Mesodermal cell (in vitro differentiated cells): Measurements from ENCODE around the gene RHOU.
"Not testable (repeated sequence)": the region's sequence is repeated elsewhere in the genome, so short reads cannot be mapped to it uniquely, and the experiment has no call there.

Source experiments
- H3K27ac ChIP-seq: 2 replicates; pipeline ENCODE4 v1.7.0; 2013; ENCODE audit warnings: mild to moderate bottlenecking, low read depth, low read length, moderate library complexity; ENCODE audit not compliant: severe bottlenecking
- H3K36me3 ChIP-seq: 2 replicates; pipeline ENCODE4 v1.7.1; 2013; ENCODE audit warnings: mild to moderate bottlenecking, low read length, moderate library complexity; ENCODE audit not compliant: control insufficient read depth, insufficient read depth
- H3K4me1 ChIP-seq: one replicate; pipeline ENCODE4 v1.7.1; 2013; ENCODE audit warnings: mild to moderate bottlenecking, low read length; ENCODE audit not compliant: insufficient read depth, control insufficient read depth, poor library complexity, severe bottlenecking
- H3K4me3 ChIP-seq: 2 replicates; pipeline ENCODE4 v1.7.0; 2013; ENCODE audit warnings: low read length, control low read depth, mild to moderate bottlenecking; ENCODE audit not compliant: insufficient read depth, poor library complexity, severe bottlenecking; ENCODE audit errors: extremely low read depth
- H3K9me3 ChIP-seq: 2 replicates; pipeline ENCODE4 v1.7.1; 2013; ENCODE audit warnings: mild to moderate bottlenecking, low read length, moderate library complexity; ENCODE audit not compliant: control insufficient read depth
- WGBS, 2 experiments: methylation state at CpG; one replicate each; pipeline ENCODE4 v1.1.5; 2013; ENCODE audit warnings: missing lambda C conversion rate in 2 of 2; ENCODE audit not compliant: insufficient coverage in 2 of 2; 5-methylcytosine and 5-hydroxymethylcytosine counted together

The RHOU gene

DNA sequence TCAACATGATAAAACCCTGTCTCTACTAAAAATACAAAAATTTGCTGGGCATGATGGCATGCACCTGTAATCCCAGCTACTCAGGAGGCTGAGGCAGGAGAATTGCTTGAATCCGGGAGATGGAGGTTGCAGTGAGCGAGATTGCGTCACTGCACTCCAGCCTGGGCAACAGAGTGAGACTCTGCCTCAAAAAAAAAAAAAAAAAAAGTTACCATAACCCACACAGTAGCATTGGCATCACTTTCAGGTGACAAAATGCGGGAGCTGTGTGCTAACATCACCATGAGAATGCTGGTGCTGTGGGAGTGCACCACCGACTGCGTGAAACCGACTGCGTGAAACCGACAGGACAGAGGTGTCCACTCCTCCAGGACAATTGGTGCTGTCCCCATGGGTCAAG is 40.7 kb downstream of the RHOU start:
- H3K4me1 ChIP-seq, H3K27ac ChIP-seq, H3K36me3 ChIP-seq, H3K9me3 ChIP-seq, H3K4me3 ChIP-seq: not testable (repeated sequence)
- 79% methylated on average over 7 of the region's 9 CpGs for WGBS, 2 experiments

DNA sequence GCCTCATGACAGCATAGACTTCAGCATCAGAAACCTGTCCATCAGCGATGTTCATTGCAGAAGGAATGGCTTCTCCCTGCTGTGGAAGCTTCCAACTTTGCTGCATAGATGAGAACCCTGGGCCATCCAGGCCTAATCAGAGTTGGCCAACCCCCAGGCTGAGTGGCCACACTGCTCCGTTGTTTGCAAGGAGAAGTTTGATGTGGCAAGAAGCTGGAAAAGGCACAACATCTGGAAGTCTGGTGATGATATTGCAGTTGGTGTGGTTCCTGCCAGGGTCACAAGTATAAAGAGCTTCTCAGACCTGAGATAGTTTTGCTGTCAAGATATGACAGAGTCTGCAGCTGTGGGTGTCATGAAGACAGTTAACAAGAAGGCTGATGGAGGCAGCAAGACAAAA is 41.2 kb downstream of the RHOU start:
- H3K36me3 ChIP-seq, result no peaks in the 10 kb centered on the region
- no peak overlapping the region for H3K27ac ChIP-seq
- H3K9me3 ChIP-seq, result no peaks in the 10 kb centered on the region
- peaks cover 2% of the 10 kb centered on the region for H3K4me1 ChIP-seq
- H3K4me3 ChIP-seq, result no peak overlapping the region
- 97 to 100% methylated on average over 1 to 2 of the region's 2 CpGs for WGBS, 2 experiments

DNA sequence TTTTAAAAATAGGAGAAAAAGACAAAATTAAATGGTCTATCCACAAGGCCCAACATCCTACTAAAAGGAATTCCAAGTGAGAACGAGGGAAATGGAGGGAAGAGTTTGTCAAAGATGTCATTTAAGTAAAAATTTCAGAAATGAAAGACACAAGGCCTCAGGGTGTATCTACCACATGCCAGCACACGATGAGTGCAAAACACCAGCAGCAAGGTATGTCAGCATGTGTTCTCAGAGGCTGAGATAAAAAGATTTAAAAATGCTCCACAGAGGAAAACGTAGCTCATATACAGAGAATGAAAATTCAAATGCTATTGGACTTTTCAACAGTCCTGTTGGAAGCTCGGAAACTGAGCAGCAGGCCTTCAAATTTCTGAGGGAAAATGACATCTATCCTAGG is 42.0 kb downstream of the RHOU start:
- 78 to 96% methylated on average over 4 of the region's 4 CpGs for WGBS, 2 experiments
- Histone ChIP-seq H3K4me3 (no peak overlapping the region), H3K36me3 (no peaks in the 10 kb centered on the region), H3K9me3 (no peaks in the 10 kb centered on the region), H3K27ac (no peak overlapping the region), H3K4me1 (peaks cover 3% of the 10 kb centered on the region)

DNA sequence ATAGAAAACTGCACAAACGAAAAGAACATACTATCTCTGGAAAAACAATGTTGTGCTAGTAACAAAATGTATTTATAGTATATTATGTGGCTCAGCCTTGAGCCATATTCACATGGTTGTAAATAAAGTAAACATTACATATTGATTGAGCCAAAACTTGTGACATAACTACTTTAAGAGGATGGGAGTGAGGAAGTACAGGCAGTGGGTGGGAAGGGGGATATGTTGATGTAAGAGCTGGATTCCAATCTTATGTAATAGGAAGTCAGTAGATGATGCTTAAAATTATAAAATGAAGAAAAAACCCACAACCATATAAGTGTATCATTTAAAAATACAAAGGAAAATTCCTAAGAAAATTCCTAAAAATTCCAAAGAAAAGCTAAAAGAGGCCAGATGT is 42.7 kb downstream of the RHOU start:
- Histone ChIP-seq H3K36me3 (no peaks in the 10 kb centered on the region), H3K4me3 (no peak overlapping the region)
- 100% methylated on average over 1 of the region's 1 CpG; no CpG with 5 or more reads in 1 of the 2 experiments for WGBS, 2 experiments

DNA sequence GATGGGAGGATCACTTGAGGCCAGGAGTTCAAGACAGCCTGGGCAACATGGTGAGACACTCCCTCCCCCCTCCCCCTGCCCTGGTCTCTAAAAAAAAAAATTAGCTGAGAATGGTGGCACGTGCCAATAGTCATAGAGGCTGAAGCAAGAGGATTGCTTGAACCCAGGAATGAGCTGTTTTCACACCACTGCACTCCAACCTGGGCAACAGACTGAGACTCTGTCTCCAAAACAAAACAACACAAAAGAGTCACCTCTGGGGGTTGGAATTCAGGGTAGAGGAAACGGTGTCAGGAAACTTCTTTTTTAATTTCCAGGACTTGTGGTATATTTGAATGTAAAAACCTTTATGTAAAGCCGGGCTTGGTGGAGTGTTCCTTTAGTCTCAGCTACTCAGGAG is 43.2 kb downstream of the RHOU start:
- Histone ChIP-seq H3K27ac (no peak overlapping the region), H3K36me3 (no peaks in the 10 kb centered on the region), H3K4me1 (peaks cover 7% of the 10 kb centered on the region), H3K9me3 (no peaks in the 10 kb centered on the region), H3K4me3 (no peak overlapping the region)
- WGBS, 2 experiments, result 92 to 100% methylated on average over 1 to 2 of the region's 3 CpGs

More for the DNA sequence above, 42.7 kb downstream of the RHOU start:
- H3K27ac ChIP-seq, result no peak overlapping the region
- H3K4me1 ChIP-seq, result peaks cover 5% of the 10 kb centered on the region
- H3K9me3 ChIP-seq, result no peaks in the 10 kb centered on the region

DNA sequence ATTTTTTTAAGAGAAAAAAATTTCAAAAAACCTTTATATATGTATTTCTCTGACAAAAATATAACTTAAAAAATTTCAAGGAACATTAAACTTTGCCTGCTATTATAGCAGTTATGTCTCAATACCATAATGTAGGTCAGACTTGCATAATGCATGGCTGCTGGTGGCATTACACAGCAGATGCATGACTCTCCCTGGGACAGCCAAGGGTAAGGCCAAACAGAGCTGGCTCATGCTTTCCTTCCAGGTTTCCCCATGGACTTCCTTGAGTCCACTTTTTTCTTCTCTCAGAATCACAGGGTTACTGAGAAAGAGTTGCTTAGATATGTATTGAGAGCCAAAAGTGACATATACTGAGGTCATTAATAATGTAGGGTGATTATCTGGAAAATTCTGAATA is 43.7 kb downstream of the RHOU start:
- Histone ChIP-seq H3K9me3 (no peaks in the 10 kb centered on the region), H3K36me3 (no peaks in the 10 kb centered on the region), H3K4me1 (peaks cover 7% of the 10 kb centered on the region), H3K4me3 (no peak overlapping the region), H3K27ac (no peak overlapping the region)

DNA sequence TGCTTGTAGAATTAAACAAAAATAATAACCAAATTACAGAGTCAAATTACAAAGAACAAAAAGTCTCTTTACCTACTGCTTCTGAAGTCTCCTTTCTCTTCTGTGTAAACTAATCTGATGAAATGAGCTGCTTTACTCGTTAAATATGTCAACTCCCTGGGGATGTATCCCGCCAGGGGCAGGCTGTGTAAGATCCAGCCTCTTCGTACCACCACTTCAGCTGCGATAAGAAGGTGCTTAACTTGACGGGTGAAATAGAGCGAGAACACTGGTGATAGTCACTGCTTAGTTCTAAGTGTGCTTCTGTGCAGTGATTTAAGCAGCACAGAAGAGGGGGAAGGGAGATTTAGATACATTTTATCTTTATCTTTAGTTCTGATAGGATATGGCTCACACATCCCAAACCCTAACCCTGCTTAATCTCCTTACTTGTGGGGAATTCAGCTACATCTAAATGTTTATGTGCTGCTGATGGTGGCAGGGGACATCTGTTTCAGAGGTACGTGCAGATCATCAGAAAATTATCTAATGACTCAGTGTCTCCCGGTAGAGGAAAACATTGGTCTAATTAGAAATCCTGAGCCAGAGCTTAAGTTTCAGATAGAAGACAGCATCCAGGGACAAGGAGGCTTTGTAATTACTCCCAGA is 46.0 kb downstream of the RHOU start:
- Histone ChIP-seq H3K9me3 (no peaks in the 10 kb centered on the region), H3K4me3 (no peak overlapping the region), H3K27ac (peak overlapping the region; percentile 30), H3K4me1 (peaks cover 7% of the 10 kb centered on the region), H3K36me3 (no peaks in the 10 kb centered on the region)
- WGBS, 2 experiments, result 67 to 75% methylated on average over 4 of the region's 8 CpGs

DNA sequence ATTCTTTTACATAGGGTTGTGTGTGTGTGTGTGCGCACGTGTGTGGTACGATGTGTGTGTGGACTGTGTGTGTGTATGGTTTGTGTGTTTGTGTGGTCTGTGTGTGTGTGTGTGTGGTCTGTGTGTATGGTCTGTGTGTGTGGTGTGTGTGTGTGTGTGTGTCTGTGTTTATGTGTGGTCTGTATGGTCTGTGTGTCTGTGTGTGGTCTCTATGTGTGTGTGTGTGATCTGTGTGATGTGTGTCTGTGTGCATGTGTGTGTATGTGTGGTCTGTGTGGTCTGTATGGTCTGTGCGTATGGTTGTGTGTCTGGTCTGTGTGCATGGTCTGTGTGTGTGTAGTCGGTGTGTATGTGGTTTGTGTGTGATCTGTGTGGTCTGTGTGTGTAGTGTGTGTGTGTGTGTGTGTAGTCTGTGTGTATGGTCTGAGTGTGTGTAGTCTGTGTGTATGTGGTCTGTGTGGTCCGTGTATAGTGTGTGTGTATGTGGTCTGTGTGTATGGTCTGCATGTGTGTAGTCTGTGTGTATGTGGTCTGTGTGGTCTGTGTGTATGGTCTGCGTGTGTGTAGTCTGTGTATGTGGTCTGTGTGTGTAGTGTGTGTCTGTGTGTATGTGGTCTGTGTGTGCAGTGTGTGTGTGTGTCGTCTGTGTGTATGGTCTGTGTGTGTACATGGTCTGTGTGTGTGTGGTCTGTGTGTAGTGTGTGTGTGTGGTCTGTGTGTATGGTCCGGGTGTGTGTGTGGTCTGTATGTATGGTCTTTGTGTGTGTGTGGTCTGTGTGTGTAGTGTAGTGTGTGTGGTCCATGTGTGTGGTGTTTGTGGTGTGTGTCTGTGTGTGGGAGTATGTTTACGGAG is 46.8 kb downstream of the RHOU start:
- 77 to 78% methylated on average over 5 to 9 of the region's 10 CpGs for WGBS, 2 experiments
- Histone ChIP-seq H3K4me3 (no peak overlapping the region), H3K4me1 (peaks cover 7% of the 10 kb centered on the region)

DNA sequence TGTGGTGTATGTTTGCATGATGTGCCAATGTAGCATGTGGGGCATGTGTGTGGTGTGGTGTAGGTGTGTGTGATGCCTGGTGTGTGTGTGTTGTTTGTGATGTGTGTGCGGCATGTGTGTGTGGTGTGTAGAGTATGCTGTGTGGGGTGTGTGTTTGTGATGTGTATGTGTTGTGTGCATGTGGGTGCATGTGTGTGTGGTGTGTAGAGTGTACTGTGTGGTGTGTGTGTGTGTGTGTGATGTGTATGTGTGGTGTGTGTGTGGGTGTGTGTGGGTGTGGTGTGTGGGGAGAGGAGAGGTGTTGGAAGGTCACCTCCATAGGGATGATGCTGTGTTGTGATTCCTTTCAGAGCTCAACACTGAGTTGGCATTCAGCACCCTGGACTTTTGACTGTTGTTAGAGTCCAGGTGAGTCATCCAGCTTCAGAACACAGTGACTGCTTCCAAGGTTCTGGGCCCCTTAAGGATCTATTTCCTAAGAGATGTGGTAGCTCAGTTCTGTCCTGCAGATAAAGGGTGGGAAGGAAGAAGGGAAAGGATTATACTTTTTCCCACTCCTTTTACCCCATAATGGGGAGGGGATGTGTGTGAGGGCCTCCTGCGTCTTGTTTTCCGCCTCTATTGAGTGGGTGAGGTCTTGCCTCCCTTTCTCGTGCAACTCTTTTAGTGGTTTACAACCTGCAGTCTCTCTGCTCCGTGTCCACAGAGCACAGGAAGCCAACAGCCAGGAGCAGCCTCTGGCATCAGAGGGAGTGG is 47.6 kb downstream of the RHOU start:
- Histone ChIP-seq H3K9me3 (no peaks in the 10 kb centered on the region), H3K4me3 (no peak overlapping the region), H3K36me3 (no peaks in the 10 kb centered on the region), H3K4me1 (peaks cover 7% of the 10 kb centered on the region), H3K27ac (no peak overlapping the region)
- 86 to 91% methylated on average over 4 to 5 of the region's 5 CpGs for WGBS, 2 experiments

More for the DNA sequence above, 46.8 kb downstream of the RHOU start:
- Histone ChIP-seq H3K27ac (peak overlapping the region; percentile 30), H3K9me3 (no peaks in the 10 kb centered on the region), H3K36me3 (no peaks in the 10 kb centered on the region)

DNA sequence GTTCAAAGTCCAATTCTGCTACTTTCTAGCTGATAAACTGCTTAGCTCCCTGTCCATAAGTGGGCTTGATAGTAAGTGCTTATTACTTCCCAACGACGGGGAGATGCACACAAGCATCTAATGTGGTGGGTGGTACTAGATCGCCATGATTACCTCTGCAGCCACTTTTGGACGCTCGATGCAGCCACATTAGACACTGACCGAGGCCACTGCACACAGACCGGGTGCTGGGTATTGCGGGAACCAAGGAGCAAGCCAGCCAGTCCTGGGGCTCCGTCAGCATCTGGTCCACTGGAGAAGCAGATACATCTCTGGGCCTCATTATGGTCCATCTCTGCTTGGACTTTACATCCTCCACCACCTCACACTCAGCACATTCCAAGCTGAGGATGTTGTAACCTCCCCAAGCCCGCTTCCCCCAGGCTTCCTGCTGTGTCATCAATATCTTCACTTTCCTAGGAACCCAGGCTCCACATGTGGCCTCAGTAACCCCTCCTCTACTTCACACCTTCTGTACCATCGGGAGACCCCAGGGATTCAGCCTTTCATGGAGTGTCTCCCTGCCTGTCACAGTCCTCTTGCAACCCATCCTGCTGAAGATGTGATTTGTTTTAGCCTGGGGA is 48.2 kb downstream of the RHOU start:
- Histone ChIP-seq H3K36me3 (no peaks in the 10 kb centered on the region), H3K27ac (no peak overlapping the region), H3K9me3 (no peaks in the 10 kb centered on the region), H3K4me3 (no peak overlapping the region), H3K4me1 (peaks cover 7% of the 10 kb centered on the region)
- WGBS, 2 experiments, result 87 to 92% methylated on average over 8 to 10 of the region's 11 CpGs
